Caco-2 (cell line): ENCODE data around the gene CPLX1. TPM values are rescaled to one million over a fixed set of nuclear protein-coding genes. Genes with fewer than 3 reads are reported as not detected.

Experiments
- BruUV-seq: library from RNA; stranded (reverse); fragments of 400-500 nt; replicated peaks from 2 replicates; lab custom pipeline; 2021; lab: Mats Ljungman, UMichigan
- CTCF ChIA-PET: fragments of 300-600 bp; sonication (Branson Sonifier 250); formaldehyde crosslinking; loops from one replicate; lab custom pipeline; 2022; ENCODE audit warnings: antibody characterized with exemption; lab: Charles Lee
- POLR2A ChIA-PET: fragments of 300-600 bp; sonication (Branson Sonifier 250); formaldehyde crosslinking; loops from one replicate; lab custom pipeline; 2022; ENCODE audit warnings: antibody characterized with exemption; lab: Charles Lee
- DNase-seq, 2 experiments: peaks; one replicate each; pipeline versions ENCODE4 v3.0.0 to v3.0.0-alpha.2; 2020 to 2022
- H3K27me3 ChIP-seq: replicated peaks from 2 replicates; pipeline ENCODE4 v1.6.0; 2011; ENCODE audit warnings: low read length; ENCODE audit not compliant: control insufficient read depth, insufficient read depth
- H3K36me3 ChIP-seq: 2 replicates; pipeline ENCODE4 v1.5.1; 2011; ENCODE audit warnings: low read length; ENCODE audit not compliant: control insufficient read depth, insufficient read depth
- H3K4me1 ChIP-seq: fragments of 250-450 bp; sonication (Bioruptor Pico); 2 replicates; pipeline ENCODE4 v1.5.1; 2020; ENCODE audit warnings: mild to moderate bottlenecking
- H3K4me3 ChIP-seq: 2 replicates; pipeline ENCODE4 v1.5.1; 2011; ENCODE audit warnings: low read depth, mild to moderate bottlenecking, control low read depth, low read length
- H3K9me3 ChIP-seq: fragments of 250-450 bp; sonication (Bioruptor Pico); 2 replicates; pipeline ENCODE4 v1.5.1; 2020; ENCODE audit warnings: mild to moderate bottlenecking, moderate library complexity
- H3K27ac Mint-ChIP-seq: one replicate; pipeline ENCODE4 v1.8.0; 2022; ENCODE audit warnings: mixed read lengths; ENCODE audit not compliant: unreplicated experiment
- H3K27me3 Mint-ChIP-seq: one replicate; pipeline ENCODE4 v1.8.0; 2022; ENCODE audit warnings: mixed read lengths; ENCODE audit not compliant: insufficient read depth, unreplicated experiment
- H3K36me3 Mint-ChIP-seq: one replicate; pipeline ENCODE4 v1.8.0; 2022; ENCODE audit warnings: mild to moderate bottlenecking, mixed read lengths; ENCODE audit not compliant: insufficient read depth, unreplicated experiment
- H3K4me1 Mint-ChIP-seq: one replicate; pipeline ENCODE4 v1.8.0; 2022; ENCODE audit warnings: low read depth, mixed read lengths; ENCODE audit not compliant: unreplicated experiment
- H3K4me3 Mint-ChIP-seq: one replicate; pipeline ENCODE4 v1.8.0; 2022; ENCODE audit warnings: mild to moderate bottlenecking, moderate library complexity, mixed read lengths; ENCODE audit not compliant: unreplicated experiment
- H3K9me3 Mint-ChIP-seq: one replicate; pipeline ENCODE4 v1.8.0; 2022; ENCODE audit warnings: mixed read lengths; ENCODE audit not compliant: unreplicated experiment
- intact Hi-C: fragments of 100-400 bp; cut with micrococcal nuclease; formaldehyde crosslinking; loops from one replicate; pipeline ENCODE4 v1.10.0; 2022; ENCODE audit not compliant: unreplicated experiment
- total RNA-seq: library from RNA; stranded (reverse); gene quantifications from 2 replicates; pipeline ENCODE4 v1.2.3, GENCODE V29; 2022
- TF ChIP-seq, protein P1 (sequence below), 2 experiments: fragments of 200-600 bp in 1 of 2; IDR thresholded peaks; 1 replicate in 1 of 2; 2 replicates in 1 of 2; pipeline versions ENCODE4 v1.5.1 to v1.8.0; 2011 to 2022; ENCODE audit warnings: antibody characterized with exemption in 1 of 2, control low read depth in 1 of 2, inconsistent platforms in 1 of 2, low read depth in 1 of 2, low read length in 1 of 2, mild to moderate bottlenecking in 1 of 2, moderate library complexity in 1 of 2; ENCODE audit not compliant: insufficient read depth in 1 of 2, severe bottlenecking in 1 of 2, unreplicated experiment in 1 of 2

CPLX1 gene
- total RNA-seq, 1 experiment from 2014 or later, result 20.9 TPM

DNA sequence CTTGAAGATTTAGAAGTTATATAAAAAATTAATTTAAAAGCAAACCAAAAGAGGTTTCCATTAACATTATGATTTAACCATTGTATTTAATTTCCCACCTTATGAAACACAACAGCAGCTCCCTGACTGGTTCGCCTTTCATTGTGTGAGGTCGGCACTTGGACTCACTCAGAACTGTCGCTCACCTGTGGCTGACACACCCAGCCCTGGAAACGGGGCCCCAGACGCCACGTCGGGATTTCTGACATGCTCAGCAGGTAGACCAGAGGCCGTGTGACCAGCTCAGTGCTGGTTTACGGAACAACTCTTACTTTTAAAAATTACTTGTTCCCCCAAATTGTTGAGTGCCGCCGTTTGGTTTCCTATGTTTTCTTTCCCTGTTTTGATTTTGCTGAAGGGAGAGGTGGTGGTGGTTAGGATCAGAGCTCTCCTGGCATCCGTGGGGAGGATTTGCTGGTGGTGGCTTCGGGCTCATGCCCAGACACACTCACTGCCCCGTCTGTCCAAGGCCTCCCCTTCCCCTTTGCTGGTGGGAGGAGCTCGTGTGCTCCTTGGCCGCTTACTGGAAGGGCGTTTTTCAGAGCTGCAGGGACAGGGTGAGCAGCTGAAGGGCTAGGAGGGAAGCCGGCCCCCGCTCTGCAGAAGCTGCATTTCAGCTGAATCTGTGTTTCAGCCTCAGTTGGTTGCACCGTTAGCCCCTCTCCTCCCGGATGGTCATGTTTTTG lies 59.2 kb downstream of the CPLX1 start:
- H3K27ac Mint-ChIP-seq, result peak overlapping the region; percentile 78
- no TSS peak for BruUV-seq
- H3K4me3 Mint-ChIP-seq, result peak overlapping the region; percentile 28
- intact Hi-C loops, result no loop called here
- no peaks in the 10 kb centered on the region for H3K9me3 Mint-ChIP-seq
- H3K4me1 ChIP-seq, result no peaks in the 10 kb centered on the region
- CTCF ChIA-PET, result no interaction called here
- H3K36me3 Mint-ChIP-seq, result peaks cover 82% of the 10 kb centered on the region
- no peak overlapping the region for H3K4me3 ChIP-seq
- TF ChIP-seq, protein P1, sequence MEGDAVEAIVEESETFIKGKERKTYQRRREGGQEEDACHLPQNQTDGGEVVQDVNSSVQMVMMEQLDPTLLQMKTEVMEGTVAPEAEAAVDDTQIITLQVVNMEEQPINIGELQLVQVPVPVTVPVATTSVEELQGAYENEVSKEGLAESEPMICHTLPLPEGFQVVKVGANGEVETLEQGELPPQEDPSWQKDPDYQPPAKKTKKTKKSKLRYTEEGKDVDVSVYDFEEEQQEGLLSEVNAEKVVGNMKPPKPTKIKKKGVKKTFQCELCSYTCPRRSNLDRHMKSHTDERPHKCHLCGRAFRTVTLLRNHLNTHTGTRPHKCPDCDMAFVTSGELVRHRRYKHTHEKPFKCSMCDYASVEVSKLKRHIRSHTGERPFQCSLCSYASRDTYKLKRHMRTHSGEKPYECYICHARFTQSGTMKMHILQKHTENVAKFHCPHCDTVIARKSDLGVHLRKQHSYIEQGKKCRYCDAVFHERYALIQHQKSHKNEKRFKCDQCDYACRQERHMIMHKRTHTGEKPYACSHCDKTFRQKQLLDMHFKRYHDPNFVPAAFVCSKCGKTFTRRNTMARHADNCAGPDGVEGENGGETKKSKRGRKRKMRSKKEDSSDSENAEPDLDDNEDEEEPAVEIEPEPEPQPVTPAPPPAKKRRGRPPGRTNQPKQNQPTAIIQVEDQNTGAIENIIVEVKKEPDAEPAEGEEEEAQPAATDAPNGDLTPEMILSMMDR (IDR thresholded peaks at IDR 0.05; ENCODE audit: insufficient read depth in 1 of 2, low read depth in 1 of 2, low read length in 1 of 2, severe bottlenecking in 1 of 2, unreplicated experiment in 1 of 2), result no peak
- peaks cover 6% of the 10 kb centered on the region for H3K36me3 ChIP-seq
- H3K27me3 Mint-ChIP-seq, result no peaks in the 10 kb centered on the region
- H3K27me3 ChIP-seq, result no peaks in the 10 kb centered on the region
- peaks cover 14% of the 10 kb centered on the region for H3K4me1 Mint-ChIP-seq
- peak in 1 of 2 experiments; percentile 35 for DNase-seq
- POLR2A ChIA-PET, result interaction anchor here (1.2 kb wide), 1 partner anchor 15 kb away, joined by 3 read pairs; no protein-coding TSS in a partner anchor
- H3K9me3 ChIP-seq, result no peaks in the 10 kb centered on the region

DNA sequence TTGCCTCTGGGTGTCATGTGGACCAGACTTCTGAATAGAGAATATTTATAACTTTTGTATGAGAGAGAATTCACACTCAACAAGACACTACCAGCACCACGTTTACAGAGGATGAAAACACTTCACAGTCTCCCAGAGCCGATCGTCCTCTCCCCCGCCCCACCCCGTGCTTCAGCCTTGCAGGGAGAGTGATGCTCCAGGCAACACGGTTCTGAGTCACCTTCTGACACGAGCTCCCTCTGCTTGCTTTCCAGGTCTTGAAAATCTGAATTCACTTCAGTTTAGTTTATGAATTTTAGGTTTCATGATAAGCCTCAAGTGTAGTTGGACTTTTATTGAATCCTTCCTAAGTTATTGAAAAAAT lies 59.8 kb downstream of the CPLX1 start:
- peak in 1 of 2 experiments; percentile 41 for DNase-seq
- ChIA-PET CTCF (no interaction called here), POLR2A (no interaction called here)

DNA sequence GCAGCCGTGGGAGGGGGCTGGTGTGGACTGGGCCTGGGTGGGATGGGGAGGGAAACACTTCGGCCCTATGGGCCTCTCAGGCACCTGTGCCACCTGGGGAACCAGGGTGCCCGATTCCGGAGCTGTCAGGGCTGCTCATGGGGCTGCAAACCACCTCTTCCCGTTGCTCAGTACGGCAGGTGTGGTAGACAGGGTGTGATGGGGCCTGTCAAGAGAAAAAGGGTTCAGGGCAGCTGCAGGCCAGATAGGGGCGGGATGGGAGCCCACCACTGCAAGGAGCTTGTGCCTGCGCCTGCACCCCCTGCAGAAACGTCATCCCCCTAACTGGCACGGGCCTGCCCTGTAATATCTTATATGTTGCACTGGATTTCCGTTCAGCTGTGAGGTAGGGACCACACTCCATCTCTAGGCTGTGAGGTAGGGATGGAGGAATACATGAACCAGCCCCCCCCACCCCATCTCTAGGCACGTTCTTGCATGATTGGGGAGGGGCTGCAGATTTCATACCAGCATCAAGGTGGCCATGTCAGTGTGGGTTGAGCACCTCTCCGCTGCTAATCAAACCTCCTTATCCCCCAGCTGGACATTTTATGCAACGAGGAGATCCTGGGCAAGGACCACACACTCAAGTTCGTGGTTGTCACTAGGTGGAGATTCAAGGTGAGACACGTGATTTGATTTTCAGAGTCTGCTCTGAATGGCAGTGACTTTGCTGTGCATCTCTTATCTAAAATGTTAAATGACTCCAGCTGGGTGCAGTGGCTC lies 61.3 kb downstream of the CPLX1 start:
- H3K27me3 ChIP-seq, result no peaks in the 10 kb centered on the region
- no peak for DNase-seq
- peaks cover 6% of the 10 kb centered on the region for H3K36me3 ChIP-seq
- intact Hi-C loops, result no loop called here
- Mint-ChIP-seq H3K4me1 (peaks cover 14% of the 10 kb centered on the region), H3K27me3 (no peaks in the 10 kb centered on the region), H3K36me3 (peaks cover 88% of the 10 kb centered on the region), H3K4me3 (no peak overlapping the region), H3K27ac (no peak overlapping the region), H3K9me3 (peaks cover 7% of the 10 kb centered on the region)
- ChIA-PET CTCF (no interaction called here), POLR2A (interaction anchor here (0.5 kb wide), 1 partner anchor 64 kb away, joined by 3 read pairs; no protein-coding TSS in a partner anchor)
- no peaks in the 10 kb centered on the region for H3K9me3 ChIP-seq
- TF ChIP-seq, protein P1 (IDR thresholded peaks at IDR 0.05; ENCODE audit: insufficient read depth in 1 of 2, low read depth in 1 of 2, low read length in 1 of 2, severe bottlenecking in 1 of 2, unreplicated experiment in 1 of 2), result no peak
- BruUV-seq, result no TSS peak
- no peaks in the 10 kb centered on the region for H3K4me1 ChIP-seq
- no peak overlapping the region for H3K4me3 ChIP-seq

More for the DNA sequence above, 59.8 kb downstream of the CPLX1 start:
- TF ChIP-seq, protein P1 (IDR thresholded peaks at IDR 0.05; ENCODE audit: insufficient read depth in 1 of 2, low read depth in 1 of 2, low read length in 1 of 2, severe bottlenecking in 1 of 2, unreplicated experiment in 1 of 2), result no peak
- H3K4me1 ChIP-seq, result no peaks in the 10 kb centered on the region
- H3K4me1 Mint-ChIP-seq, result peaks cover 14% of the 10 kb centered on the region
- H3K4me3 Mint-ChIP-seq, result peak overlapping the region; percentile 28
- H3K9me3 ChIP-seq, result no peaks in the 10 kb centered on the region
- peaks cover 84% of the 10 kb centered on the region for H3K36me3 Mint-ChIP-seq
- no peaks in the 10 kb centered on the region for H3K9me3 Mint-ChIP-seq
- no peaks in the 10 kb centered on the region for H3K27me3 Mint-ChIP-seq
- peak overlapping the region; percentile 78 for H3K27ac Mint-ChIP-seq
- no peak overlapping the region for H3K4me3 ChIP-seq
- no TSS peak for BruUV-seq
- H3K36me3 ChIP-seq, result peaks cover 6% of the 10 kb centered on the region
- no peaks in the 10 kb centered on the region for H3K27me3 ChIP-seq
- intact Hi-C loops, result no loop called here
